BE2C (cell line): ENCODE data around the gene PLEKHA1.

Experiments
- DNase-seq: peaks from one replicate; pipeline ENCODE4 v3.0.0-alpha.2; 2020
- H3K27me3 ChIP-seq: fragments of 250-450 bp; sonication (Bioruptor Pico); 2 replicates; pipeline ENCODE4 v1.5.1; 2020; ENCODE audit warnings: mild to moderate bottlenecking
- H3K36me3 ChIP-seq: fragments of 250-450 bp; sonication (Bioruptor Pico); 2 replicates; pipeline ENCODE4 v1.5.1; 2020; ENCODE audit warnings: mild to moderate bottlenecking
- H3K4me1 ChIP-seq: fragments of 250-450 bp; sonication (Bioruptor Pico); 2 replicates; pipeline ENCODE4 v1.5.1; 2020
- H3K4me3 ChIP-seq: 2 replicates; pipeline ENCODE4 v1.5.1; 2011; ENCODE audit warnings: low read depth, low read length
- H3K9me3 ChIP-seq: fragments of 250-450 bp; sonication (Bioruptor Pico); 2 replicates; pipeline ENCODE4 v1.5.1; 2020
- TF ChIP-seq, protein P1 (sequence below): IDR thresholded peaks from 2 replicates; pipeline ENCODE4 v1.5.1; 2012; ENCODE audit warnings: mild to moderate bottlenecking, low read depth, low read length

Gene PLEKHA1

DNA sequence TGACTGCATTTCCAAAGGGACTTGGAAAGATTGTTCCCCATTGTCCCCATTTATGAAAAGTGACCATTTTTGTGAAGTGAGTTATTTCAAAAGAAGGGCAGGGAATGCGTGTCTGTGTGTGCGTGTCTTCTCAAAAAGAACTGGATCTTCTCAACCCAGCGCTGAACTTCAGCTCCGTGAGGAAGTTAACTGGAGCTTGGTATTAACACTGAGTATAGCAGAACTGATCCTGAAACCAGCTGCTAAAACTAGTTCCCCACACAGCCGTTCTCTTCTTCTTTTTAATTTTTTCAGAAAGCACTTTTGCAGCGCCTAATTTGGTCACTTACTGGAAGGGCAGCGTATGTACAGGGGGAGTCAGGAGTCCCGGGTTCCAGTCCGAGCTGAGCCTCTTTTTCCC lies 45.8 kb upstream of the PLEKHA1 start:
- no peak for DNase-seq
- Histone ChIP-seq H3K27me3 (peaks cover 18% of the 10 kb centered on the region), H3K36me3 (no peaks in the 10 kb centered on the region), H3K4me1 (no peaks in the 10 kb centered on the region), H3K9me3 (no peaks in the 10 kb centered on the region), H3K4me3 (no peak overlapping the region)
- TF ChIP-seq, protein P1, sequence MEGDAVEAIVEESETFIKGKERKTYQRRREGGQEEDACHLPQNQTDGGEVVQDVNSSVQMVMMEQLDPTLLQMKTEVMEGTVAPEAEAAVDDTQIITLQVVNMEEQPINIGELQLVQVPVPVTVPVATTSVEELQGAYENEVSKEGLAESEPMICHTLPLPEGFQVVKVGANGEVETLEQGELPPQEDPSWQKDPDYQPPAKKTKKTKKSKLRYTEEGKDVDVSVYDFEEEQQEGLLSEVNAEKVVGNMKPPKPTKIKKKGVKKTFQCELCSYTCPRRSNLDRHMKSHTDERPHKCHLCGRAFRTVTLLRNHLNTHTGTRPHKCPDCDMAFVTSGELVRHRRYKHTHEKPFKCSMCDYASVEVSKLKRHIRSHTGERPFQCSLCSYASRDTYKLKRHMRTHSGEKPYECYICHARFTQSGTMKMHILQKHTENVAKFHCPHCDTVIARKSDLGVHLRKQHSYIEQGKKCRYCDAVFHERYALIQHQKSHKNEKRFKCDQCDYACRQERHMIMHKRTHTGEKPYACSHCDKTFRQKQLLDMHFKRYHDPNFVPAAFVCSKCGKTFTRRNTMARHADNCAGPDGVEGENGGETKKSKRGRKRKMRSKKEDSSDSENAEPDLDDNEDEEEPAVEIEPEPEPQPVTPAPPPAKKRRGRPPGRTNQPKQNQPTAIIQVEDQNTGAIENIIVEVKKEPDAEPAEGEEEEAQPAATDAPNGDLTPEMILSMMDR: no peak

DNA sequence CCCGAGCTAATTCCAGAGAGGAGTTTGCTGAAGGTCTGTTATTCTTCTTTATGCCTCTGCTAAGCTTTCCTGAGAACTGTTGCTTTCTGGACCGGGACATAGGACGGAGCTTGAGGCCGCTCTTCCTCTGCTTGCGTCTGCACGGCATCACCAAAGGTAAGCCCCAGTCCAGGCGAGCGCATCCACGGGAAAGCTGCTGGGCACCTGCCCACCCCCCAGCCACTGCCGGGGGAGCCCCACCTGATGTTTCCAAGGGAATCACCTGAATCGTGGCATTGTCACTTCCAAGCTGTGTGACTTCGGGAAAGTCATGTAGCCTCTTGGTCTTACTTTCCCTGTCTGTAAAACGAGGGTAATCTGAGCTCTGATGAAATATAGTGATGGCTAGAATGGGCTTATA lies 45.1 kb upstream of the PLEKHA1 start:
- Histone ChIP-seq H3K27me3 (peaks cover 18% of the 10 kb centered on the region), H3K4me1 (no peaks in the 10 kb centered on the region), H3K9me3 (no peaks in the 10 kb centered on the region), H3K36me3 (no peaks in the 10 kb centered on the region), H3K4me3 (no peak overlapping the region)
- DNase-seq: no peak
- TF ChIP-seq, protein P1: no peak

DNA sequence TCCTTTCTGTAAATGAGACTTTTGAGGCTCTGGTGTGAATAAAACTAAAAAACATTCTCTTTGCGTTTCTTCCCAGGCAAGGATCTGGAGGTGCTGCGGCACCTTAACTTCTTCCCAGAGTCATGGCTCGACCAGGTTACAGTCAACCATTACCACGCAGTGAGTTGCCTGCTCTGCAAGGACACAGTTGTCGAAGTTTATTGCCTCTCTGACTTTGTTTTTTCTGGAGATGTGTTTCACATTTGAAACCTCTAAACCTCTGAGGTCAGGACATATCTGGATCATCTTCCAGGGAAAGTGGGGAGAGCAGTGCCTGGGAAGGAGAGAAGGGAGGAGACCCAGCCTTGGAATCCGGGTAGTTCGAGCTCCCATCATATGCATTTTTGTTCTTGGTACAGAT lies 43.4 kb upstream of the PLEKHA1 start:
- TF ChIP-seq, protein P1: no peak
- no peaks in the 10 kb centered on the region for H3K4me1 ChIP-seq
- H3K36me3 ChIP-seq: no peaks in the 10 kb centered on the region
- H3K4me3 ChIP-seq: no peak overlapping the region
- no peaks in the 10 kb centered on the region for H3K9me3 ChIP-seq
- peaks cover 18% of the 10 kb centered on the region for H3K27me3 ChIP-seq
- no peak for DNase-seq

DNA sequence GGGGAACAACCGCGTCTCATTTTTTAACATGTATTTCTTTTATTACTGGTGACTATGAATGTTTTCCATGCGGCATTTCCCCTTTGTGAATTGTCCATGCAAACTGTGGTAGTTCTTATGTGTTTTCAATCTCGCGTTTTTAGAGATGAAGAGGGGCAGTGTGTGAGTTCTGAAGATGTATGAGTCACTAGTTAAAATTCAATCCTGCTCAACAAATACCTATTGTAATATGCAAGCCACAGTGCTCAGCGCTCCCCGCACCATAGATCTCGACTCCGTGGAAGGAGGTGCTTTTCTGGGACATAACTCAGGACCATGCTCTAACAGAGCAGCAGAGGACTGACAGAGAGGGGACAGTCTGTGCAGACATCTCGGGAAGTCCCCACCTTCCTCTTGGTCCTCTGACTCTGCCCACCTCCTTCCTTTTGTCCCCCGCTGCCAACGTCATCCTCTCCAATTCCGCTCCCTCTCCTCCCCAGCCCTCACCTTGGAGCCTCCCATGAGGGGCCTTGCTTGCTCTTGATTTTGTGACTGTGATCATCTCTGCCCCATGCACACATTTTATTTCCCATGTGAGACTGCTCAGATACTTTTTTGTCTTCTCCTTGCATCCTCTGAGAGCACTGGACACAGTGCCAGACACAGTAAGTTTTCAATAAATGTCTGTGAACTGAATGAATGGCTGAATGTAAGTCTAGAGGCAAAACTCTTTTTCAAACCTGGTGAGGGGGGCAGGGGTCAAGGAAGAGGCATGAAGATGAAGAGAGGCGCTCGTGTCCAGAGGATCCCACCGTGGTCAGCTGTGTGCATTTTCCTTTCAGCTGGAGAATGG lies 42.7 kb upstream of the PLEKHA1 start:
- peaks cover 18% of the 10 kb centered on the region for H3K27me3 ChIP-seq
- no peak for DNase-seq
- H3K9me3 ChIP-seq: no peaks in the 10 kb centered on the region
- no peaks in the 10 kb centered on the region for H3K36me3 ChIP-seq
- H3K4me1 ChIP-seq: no peaks in the 10 kb centered on the region
- TF ChIP-seq, protein P1: no peak
- H3K4me3 ChIP-seq: no peak overlapping the region

DNA sequence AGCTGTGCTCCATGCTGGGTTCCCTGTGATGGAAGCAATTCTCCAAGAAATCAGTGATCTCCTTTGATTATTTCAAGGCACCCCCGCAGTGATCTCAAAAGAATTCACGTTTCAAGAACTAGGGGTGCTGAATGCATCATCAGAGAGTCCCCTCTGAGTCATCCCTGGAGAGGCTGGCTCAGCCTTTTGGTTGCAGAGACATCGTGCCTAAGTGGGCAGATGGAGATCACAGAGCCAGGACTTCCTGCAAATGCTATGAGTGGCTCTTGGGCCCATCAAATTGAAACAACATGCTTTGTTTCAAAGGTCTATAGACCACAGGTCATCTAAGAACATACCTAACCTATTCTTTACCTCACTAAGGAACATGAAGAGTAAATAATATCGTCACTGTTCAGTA lies 41.5 kb upstream of the PLEKHA1 start:
- TF ChIP-seq, protein P1: no peak

DNA sequence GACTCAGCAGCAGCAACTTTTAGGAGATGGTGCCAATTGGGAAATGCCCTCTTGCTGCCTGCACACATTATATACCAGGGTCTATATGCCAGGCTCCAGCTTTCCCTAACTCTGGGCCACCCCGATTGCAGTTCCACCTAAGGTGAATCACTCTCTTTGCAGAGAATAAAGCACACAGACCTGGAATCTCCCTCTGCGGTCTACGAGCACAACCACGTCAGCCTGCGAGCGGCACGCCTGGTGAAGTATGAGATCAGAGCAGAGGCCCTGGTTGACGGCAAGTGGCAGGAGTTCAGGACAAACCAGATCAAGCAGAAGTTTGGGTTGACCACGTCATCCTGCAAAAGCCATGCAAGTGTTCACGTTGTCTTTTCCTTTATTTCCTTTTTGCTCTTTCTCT lies 38.2 kb upstream of the PLEKHA1 start:
- H3K27me3 ChIP-seq: no peaks in the 10 kb centered on the region
- H3K4me1 ChIP-seq: no peaks in the 10 kb centered on the region
- H3K4me3 ChIP-seq: no peak overlapping the region
- H3K9me3 ChIP-seq: no peaks in the 10 kb centered on the region
- TF ChIP-seq, protein P1: no peak
- no peak for DNase-seq
- no peaks in the 10 kb centered on the region for H3K36me3 ChIP-seq

More for the DNA sequence above, 41.5 kb upstream of the PLEKHA1 start:
- H3K4me3 ChIP-seq: no peak overlapping the region
- H3K36me3 ChIP-seq: no peaks in the 10 kb centered on the region
- no peak for DNase-seq
- no peaks in the 10 kb centered on the region for H3K9me3 ChIP-seq
- no peaks in the 10 kb centered on the region for H3K4me1 ChIP-seq
- peaks cover 18% of the 10 kb centered on the region for H3K27me3 ChIP-seq
